ENCODE data around the gene ISL2.

The ISL2 gene

GRCh38 chr15:76360416-76360815, 23.8 kb downstream of the ISL2 start:
- DNase-seq (no peak), ATAC-seq (ENCODE audit: insufficient read depth, low read depth) (no peak)
- no peaks in the 10 kb centered on the region for H3K9me3 ChIP-seq (ENCODE audit: insufficient read depth, low read length, severe bottlenecking)
- H3K36me3 ChIP-seq (ENCODE audit: insufficient read depth, low read length): no peaks in the 10 kb centered on the region
- H4K20me1 ChIP-seq (ENCODE audit: insufficient read depth, low read length): no peaks in the 10 kb centered on the region
- no peak overlapping the region for H3K4me2 ChIP-seq (ENCODE audit: insufficient read depth, low read length)
- no peaks in the 10 kb centered on the region for H3K79me2 ChIP-seq (ENCODE audit: insufficient read depth, low read length)
- no peak overlapping the region for H3K27ac ChIP-seq (ENCODE audit: low read length)
- no peak overlapping the region for H3K4me3 ChIP-seq (ENCODE audit: low read depth in 1 of 2, low read length in 2 of 2)
- no peak overlapping the region for H3K9ac ChIP-seq (ENCODE audit: low read depth, low read length)
- no peak overlapping the region for H2AFZ ChIP-seq (ENCODE audit: low read depth, low read length)
- no peaks in the 10 kb centered on the region for H3K4me1 ChIP-seq (ENCODE audit: insufficient read depth, low read length)
- TF ChIP-seq, protein P1, sequence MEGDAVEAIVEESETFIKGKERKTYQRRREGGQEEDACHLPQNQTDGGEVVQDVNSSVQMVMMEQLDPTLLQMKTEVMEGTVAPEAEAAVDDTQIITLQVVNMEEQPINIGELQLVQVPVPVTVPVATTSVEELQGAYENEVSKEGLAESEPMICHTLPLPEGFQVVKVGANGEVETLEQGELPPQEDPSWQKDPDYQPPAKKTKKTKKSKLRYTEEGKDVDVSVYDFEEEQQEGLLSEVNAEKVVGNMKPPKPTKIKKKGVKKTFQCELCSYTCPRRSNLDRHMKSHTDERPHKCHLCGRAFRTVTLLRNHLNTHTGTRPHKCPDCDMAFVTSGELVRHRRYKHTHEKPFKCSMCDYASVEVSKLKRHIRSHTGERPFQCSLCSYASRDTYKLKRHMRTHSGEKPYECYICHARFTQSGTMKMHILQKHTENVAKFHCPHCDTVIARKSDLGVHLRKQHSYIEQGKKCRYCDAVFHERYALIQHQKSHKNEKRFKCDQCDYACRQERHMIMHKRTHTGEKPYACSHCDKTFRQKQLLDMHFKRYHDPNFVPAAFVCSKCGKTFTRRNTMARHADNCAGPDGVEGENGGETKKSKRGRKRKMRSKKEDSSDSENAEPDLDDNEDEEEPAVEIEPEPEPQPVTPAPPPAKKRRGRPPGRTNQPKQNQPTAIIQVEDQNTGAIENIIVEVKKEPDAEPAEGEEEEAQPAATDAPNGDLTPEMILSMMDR (IDR thresholded peaks at IDR 0.05; ENCODE audit: borderline replicate concordance, extremely low read depth, low read length, poor library complexity, severe bottlenecking): no peak
- TF ChIP-seq EZH2 (IDR thresholded peaks at IDR 0.05; ENCODE audit: borderline replicate concordance, low read depth, low read length, severe bottlenecking): no peak
- H3K27me3 ChIP-seq (ENCODE audit: insufficient read depth, low read length, poor library complexity): no peaks in the 10 kb centered on the region

DNA sequence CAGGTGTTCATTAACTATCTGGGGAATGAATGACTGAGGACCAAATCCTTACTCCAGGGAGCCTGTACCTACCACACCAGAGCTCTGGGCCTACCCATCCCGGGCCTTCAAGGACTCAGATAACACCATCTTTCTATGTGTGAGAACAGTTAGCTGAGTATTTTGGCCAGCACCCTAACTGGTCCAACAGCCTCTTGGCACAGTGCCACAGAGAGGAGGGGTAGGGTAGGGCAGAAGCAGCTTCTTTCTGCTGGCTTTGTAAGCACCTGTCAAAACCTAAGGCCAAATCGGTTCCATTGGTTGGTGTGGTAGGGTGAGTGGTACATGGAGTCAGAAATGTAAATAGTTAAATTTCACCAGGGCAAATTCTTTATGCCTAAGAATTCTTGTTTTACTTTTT, 26.7 kb downstream of the ISL2 start:
- no peaks in the 10 kb centered on the region for H3K27me3 ChIP-seq (ENCODE audit: insufficient read depth, low read length, poor library complexity)
- no peaks in the 10 kb centered on the region for H4K20me1 ChIP-seq (ENCODE audit: insufficient read depth, low read length)
- H2AFZ ChIP-seq (ENCODE audit: low read depth, low read length): no peak overlapping the region
- H3K79me2 ChIP-seq (ENCODE audit: insufficient read depth, low read length): no peaks in the 10 kb centered on the region
- ATAC-seq (ENCODE audit: insufficient read depth, low read depth): no peak
- TF ChIP-seq, protein P1 (IDR thresholded peaks at IDR 0.05; ENCODE audit: borderline replicate concordance, extremely low read depth, low read length, poor library complexity, severe bottlenecking): no peak
- no peak for TF ChIP-seq EZH2 (IDR thresholded peaks at IDR 0.05; ENCODE audit: borderline replicate concordance, low read depth, low read length, severe bottlenecking)
- H3K27ac ChIP-seq (ENCODE audit: low read length): no peak overlapping the region
- H3K4me3 ChIP-seq (ENCODE audit: low read depth in 1 of 2, low read length in 2 of 2): no peak overlapping the region
- no peaks in the 10 kb centered on the region for H3K36me3 ChIP-seq (ENCODE audit: insufficient read depth, low read length)
- H3K4me1 ChIP-seq (ENCODE audit: insufficient read depth, low read length): no peaks in the 10 kb centered on the region
- no peak overlapping the region for H3K4me2 ChIP-seq (ENCODE audit: insufficient read depth, low read length)
- no peak overlapping the region for H3K9ac ChIP-seq (ENCODE audit: low read depth, low read length)
- no peak for DNase-seq
- H3K9me3 ChIP-seq (ENCODE audit: insufficient read depth, low read length, severe bottlenecking): no peaks in the 10 kb centered on the region

DNA sequence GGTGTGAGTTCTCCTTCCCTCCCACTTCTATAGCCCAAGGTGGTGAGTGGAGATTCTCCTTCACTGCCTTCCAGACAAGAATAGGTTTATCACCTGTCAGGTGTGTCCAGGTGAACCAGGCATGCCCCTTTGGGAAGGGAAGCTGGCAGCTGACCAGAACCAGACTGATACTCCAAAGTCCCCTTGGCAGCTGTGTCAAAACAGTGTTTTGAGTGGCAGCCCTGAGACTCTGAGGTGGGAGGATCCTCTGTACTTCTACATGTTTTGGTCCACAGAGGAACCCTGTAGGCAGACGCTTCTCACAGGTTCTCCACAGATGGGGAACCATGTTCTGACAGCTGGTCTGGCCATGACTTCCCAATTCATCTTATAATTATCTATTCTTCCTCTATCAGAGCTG, 30.1 kb downstream of the ISL2 start:
- Histone ChIP-seq H3K27me3 (ENCODE audit: insufficient read depth, low read length, poor library complexity) (no peaks in the 10 kb centered on the region), H3K79me2 (ENCODE audit: insufficient read depth, low read length) (no peaks in the 10 kb centered on the region), H3K4me1 (ENCODE audit: insufficient read depth, low read length) (no peaks in the 10 kb centered on the region), H2AFZ (ENCODE audit: low read depth, low read length) (no peak overlapping the region), H3K4me3 (ENCODE audit: low read depth in 1 of 2, low read length in 2 of 2) (no peak overlapping the region), H4K20me1 (ENCODE audit: insufficient read depth, low read length) (no peaks in the 10 kb centered on the region), H3K9me3 (ENCODE audit: insufficient read depth, low read length, severe bottlenecking) (no peaks in the 10 kb centered on the region), H3K4me2 (ENCODE audit: insufficient read depth, low read length) (no peak overlapping the region), H3K36me3 (ENCODE audit: insufficient read depth, low read length) (no peaks in the 10 kb centered on the region; the same call in 1 of the 2 replicates), H3K27ac (ENCODE audit: low read length) (no peak overlapping the region), H3K9ac (ENCODE audit: low read depth, low read length) (no peak overlapping the region)
- TF ChIP-seq EZH2 (IDR thresholded peaks at IDR 0.05; ENCODE audit: borderline replicate concordance, low read depth, low read length, severe bottlenecking): no peak
- TF ChIP-seq, protein P1 (IDR thresholded peaks at IDR 0.05; ENCODE audit: borderline replicate concordance, extremely low read depth, low read length, poor library complexity, severe bottlenecking): no peak
- DNase-seq (no peak), ATAC-seq (ENCODE audit: insufficient read depth, low read depth) (no peak)

GRCh38 chr15:76368122-76368621, 31.6 kb downstream of the ISL2 start:
- peaks cover 3% of the 10 kb centered on the region; the same call in 1 of the 2 replicates for H3K36me3 ChIP-seq (ENCODE audit: insufficient read depth, low read length)
- H2AFZ ChIP-seq (ENCODE audit: low read depth, low read length): no peak overlapping the region
- H3K4me3 ChIP-seq (ENCODE audit: low read depth in 1 of 2, low read length in 2 of 2): no peak overlapping the region
- DNase-seq: no peak
- no peak overlapping the region for H3K27ac ChIP-seq (ENCODE audit: low read length)
- H3K27me3 ChIP-seq (ENCODE audit: insufficient read depth, low read length, poor library complexity): no peaks in the 10 kb centered on the region
- no peaks in the 10 kb centered on the region for H3K79me2 ChIP-seq (ENCODE audit: insufficient read depth, low read length)
- no peak for TF ChIP-seq EZH2 (IDR thresholded peaks at IDR 0.05; ENCODE audit: borderline replicate concordance, low read depth, low read length, severe bottlenecking)
- TF ChIP-seq, protein P1 (IDR thresholded peaks at IDR 0.05; ENCODE audit: borderline replicate concordance, extremely low read depth, low read length, poor library complexity, severe bottlenecking): no peak
- no peaks in the 10 kb centered on the region for H3K9me3 ChIP-seq (ENCODE audit: insufficient read depth, low read length, severe bottlenecking)
- H3K4me2 ChIP-seq (ENCODE audit: insufficient read depth, low read length): no peak overlapping the region
- no peaks in the 10 kb centered on the region for H4K20me1 ChIP-seq (ENCODE audit: insufficient read depth, low read length)
- no peak overlapping the region for H3K9ac ChIP-seq (ENCODE audit: low read depth, low read length)
- no peaks in the 10 kb centered on the region for H3K4me1 ChIP-seq (ENCODE audit: insufficient read depth, low read length)
- ATAC-seq (ENCODE audit: insufficient read depth, low read depth): no peak
